Heart left ventricle (tissue), 13 donors: ENCODE results near the gene SLC4A3.

Experiments
- POLR2A ChIP-seq, 2 donors: fragments of 450-650 bp; IDR thresholded peaks; one replicate each; pipeline ENCODE4 v1.6.1; 2017; ENCODE audit warnings: antibody characterized with exemption in 2 of 2, mild to moderate bottlenecking in 2 of 2, moderate library complexity in 2 of 2
- TF ChIP-seq, protein P1 (sequence below), 12 donors: fragments of 200-600 bp; sonication (generic) in 4 of 12; IDR thresholded peaks; one replicate each; pipeline versions ENCODE4 v1.5.0 to v1.8.0; 2018 to 2022; ENCODE audit warnings: antibody characterized with exemption in 12 of 12, mild to moderate bottlenecking in 5 of 12
- donor health status: ischemic (EF 13 %, LVEDD 7.1; RV severe dilation, severe dysfunction).
- donor health status: DM: no; HTN: yes; CAD: no.
- donor health status: DM: no; HTN: no; CAD: no.
- donor health status: ischemic (EF 25% LVEDD 6.9; RV normal size, moderate dysfunction).
- donor health status: ischemic (EF 25% LVEDD 5.7; RV mildly dilated, moderate dysfunction).
- donor health status: ischemic (EF 35%, LVEDD 5.7; RV mildly dilated, moderate dysfunction).
- donor health status: nonischemic (EF 11% LVEDD 7.7; RV severe dilation, severe dysfunction).
- donor health status: DM: yes; HTN: yes; CAD: no.
- donor health status: PGD.
- donor health status: ischemic (EF 29% LVEDD 5.4; RV normal size, mild dysfunction).
- donor health status: nonischemic (EF 23%, LVEDD 6.1; RV moderate dilation, normal function).

- no peak for TF ChIP-seq POLR2A (IDR thresholded peaks at IDR 0.05)
- TF ChIP-seq, protein P1, sequence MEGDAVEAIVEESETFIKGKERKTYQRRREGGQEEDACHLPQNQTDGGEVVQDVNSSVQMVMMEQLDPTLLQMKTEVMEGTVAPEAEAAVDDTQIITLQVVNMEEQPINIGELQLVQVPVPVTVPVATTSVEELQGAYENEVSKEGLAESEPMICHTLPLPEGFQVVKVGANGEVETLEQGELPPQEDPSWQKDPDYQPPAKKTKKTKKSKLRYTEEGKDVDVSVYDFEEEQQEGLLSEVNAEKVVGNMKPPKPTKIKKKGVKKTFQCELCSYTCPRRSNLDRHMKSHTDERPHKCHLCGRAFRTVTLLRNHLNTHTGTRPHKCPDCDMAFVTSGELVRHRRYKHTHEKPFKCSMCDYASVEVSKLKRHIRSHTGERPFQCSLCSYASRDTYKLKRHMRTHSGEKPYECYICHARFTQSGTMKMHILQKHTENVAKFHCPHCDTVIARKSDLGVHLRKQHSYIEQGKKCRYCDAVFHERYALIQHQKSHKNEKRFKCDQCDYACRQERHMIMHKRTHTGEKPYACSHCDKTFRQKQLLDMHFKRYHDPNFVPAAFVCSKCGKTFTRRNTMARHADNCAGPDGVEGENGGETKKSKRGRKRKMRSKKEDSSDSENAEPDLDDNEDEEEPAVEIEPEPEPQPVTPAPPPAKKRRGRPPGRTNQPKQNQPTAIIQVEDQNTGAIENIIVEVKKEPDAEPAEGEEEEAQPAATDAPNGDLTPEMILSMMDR (IDR thresholded peaks at IDR 0.05), result no peak
Observed at GRCh38 chr2:219634951-219635751, 7.7 kb downstream of the SLC4A3 start.
